ENCODE measurements around the gene SPATA20. TPM values are rescaled to one million over a fixed set of nuclear protein-coding genes. Genes with fewer than 3 reads are reported as not detected.

Gene SPATA20
- total and polyA plus RNA-seq, 2 donors (not counting 3 experiments of a cell fraction or from before 2014, with no cell fraction given) = 42.3 to 51.5 TPM

DNA sequence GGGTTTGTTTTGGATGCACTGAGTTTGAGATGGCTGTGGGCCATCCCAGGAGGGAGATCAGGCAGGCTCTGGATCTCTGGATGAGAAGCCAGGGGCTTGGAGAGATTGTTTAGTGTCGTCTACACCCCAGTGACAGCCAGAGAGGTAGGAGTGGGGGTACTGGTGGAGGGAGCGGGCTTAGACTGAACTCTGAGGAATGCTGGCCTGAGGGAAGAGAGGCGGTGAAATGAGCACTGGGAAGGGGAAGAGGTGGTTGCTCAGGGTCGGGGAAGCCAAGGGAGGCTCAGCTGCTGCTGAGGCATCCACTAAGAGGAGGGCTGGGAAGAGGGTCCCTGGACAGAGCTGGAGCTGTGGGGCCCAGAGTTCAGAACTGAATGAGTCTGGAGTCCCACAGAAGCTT is 37.1 kb downstream of the SPATA20 start:
- no peak overlapping the region for H3K4me2 ChIP-seq (ENCODE audit: insufficient read depth, low read length)
- intact Hi-C loops (cut with micrococcal nuclease) = no loop called here
- no peaks in the 10 kb centered on the region for H3K79me2 ChIP-seq (ENCODE audit: control insufficient read depth, insufficient read depth, low read length)
- no peaks in the 10 kb centered on the region for H3K9me3 ChIP-seq (replicated peaks; ENCODE audit: control insufficient read depth, insufficient read depth, low read length)
- no peaks in the 10 kb centered on the region for H3K4me1 ChIP-seq (ENCODE audit: control insufficient read depth, extremely low read depth, insufficient read depth, low read length)
- DNase-seq (ENCODE audit: low read depth, low spot score) = no peak
- no TSS peak for BruUV-seq (replicated peaks)
- no peak overlapping the region for H3K4me3 ChIP-seq (replicated peaks in 1 of 3; ENCODE audit: insufficient read depth in 1 of 3, low read depth in 1 of 3, low read length in 3 of 3)
- no peaks in the 10 kb centered on the region for H3K36me3 ChIP-seq (ENCODE audit: control insufficient read depth in 2 of 2, extremely low read depth in 1 of 2, insufficient read depth in 2 of 2, low read length in 2 of 2)
- H3K27ac ChIP-seq (ENCODE audit: insufficient read depth, low read depth, low read length) = no peak overlapping the region
- dilution Hi-C loops (cut with MboI; ENCODE audit: extremely low pct_ligation_motif_present, low sequenced_read_pairs) = no loop called here
- TF ChIP-seq, protein P1, sequence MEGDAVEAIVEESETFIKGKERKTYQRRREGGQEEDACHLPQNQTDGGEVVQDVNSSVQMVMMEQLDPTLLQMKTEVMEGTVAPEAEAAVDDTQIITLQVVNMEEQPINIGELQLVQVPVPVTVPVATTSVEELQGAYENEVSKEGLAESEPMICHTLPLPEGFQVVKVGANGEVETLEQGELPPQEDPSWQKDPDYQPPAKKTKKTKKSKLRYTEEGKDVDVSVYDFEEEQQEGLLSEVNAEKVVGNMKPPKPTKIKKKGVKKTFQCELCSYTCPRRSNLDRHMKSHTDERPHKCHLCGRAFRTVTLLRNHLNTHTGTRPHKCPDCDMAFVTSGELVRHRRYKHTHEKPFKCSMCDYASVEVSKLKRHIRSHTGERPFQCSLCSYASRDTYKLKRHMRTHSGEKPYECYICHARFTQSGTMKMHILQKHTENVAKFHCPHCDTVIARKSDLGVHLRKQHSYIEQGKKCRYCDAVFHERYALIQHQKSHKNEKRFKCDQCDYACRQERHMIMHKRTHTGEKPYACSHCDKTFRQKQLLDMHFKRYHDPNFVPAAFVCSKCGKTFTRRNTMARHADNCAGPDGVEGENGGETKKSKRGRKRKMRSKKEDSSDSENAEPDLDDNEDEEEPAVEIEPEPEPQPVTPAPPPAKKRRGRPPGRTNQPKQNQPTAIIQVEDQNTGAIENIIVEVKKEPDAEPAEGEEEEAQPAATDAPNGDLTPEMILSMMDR (IDR thresholded peaks at IDR 0.05; ENCODE audit: extremely low read depth in 1 of 2, insufficient read depth in 1 of 2, low read depth in 1 of 2, low read length in 2 of 2) = no peak
- no peak for TF ChIP-seq EZH2 (IDR thresholded peaks at IDR 0.05; ENCODE audit: borderline replicate concordance, low read depth, low read length, severe bottlenecking)
- TF ChIP-seq JUN (IDR thresholded peaks at IDR 0.05; ENCODE audit: borderline replicate concordance, insufficient read depth, insufficient read length, low read depth) = no peak
- TF ChIP-seq GATA2 (IDR thresholded peaks at IDR 0.05; ENCODE audit: insufficient read depth, insufficient read length, low read depth, low read length) = no peak
- no peak for TF ChIP-seq MYC (IDR thresholded peaks at IDR 0.05; ENCODE audit: low read depth, low read length)
- no peak for TF ChIP-seq FOS (IDR thresholded peaks at IDR 0.05; ENCODE audit: borderline replicate concordance, insufficient read depth, low read length)
- TF ChIP-seq, protein P2, sequence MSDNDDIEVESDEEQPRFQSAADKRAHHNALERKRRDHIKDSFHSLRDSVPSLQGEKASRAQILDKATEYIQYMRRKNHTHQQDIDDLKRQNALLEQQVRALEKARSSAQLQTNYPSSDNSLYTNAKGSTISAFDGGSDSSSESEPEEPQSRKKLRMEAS (IDR thresholded peaks at IDR 0.05; ENCODE audit: insufficient read depth, insufficient read length) = no peak
- TF ChIP-seq POLR2A (IDR thresholded peaks at IDR 0.05; ENCODE audit: low read depth, low read length) = no peak
- no peak for TF ChIP-seq POLR2AphosphoS5 (IDR thresholded peaks at IDR 0.05; ENCODE audit: insufficient read depth, low read depth, low read length)
- no peak overlapping the region for H2AFZ ChIP-seq (ENCODE audit: low read depth, low read length)
- no peak for FAIRE-seq
- POLR2A ChIA-PET = no interaction called here
- no peaks in the 10 kb centered on the region for H3K9me1 ChIP-seq (replicated peaks; ENCODE audit: control insufficient read depth, extremely low read depth, insufficient read depth, low read length)
- no peak overlapping the region for H3K9ac ChIP-seq (replicated peaks; ENCODE audit: extremely low read depth, insufficient read depth, low read length)
- no peaks in the 10 kb centered on the region for H4K20me1 ChIP-seq (replicated peaks; ENCODE audit: control insufficient read depth, extremely low read depth, insufficient read depth, low read length)
- H3K27me3 ChIP-seq (ENCODE audit: control insufficient read depth in 2 of 2, insufficient read depth in 2 of 2, low read length in 2 of 2) = peaks cover 0 to 6% of the 10 kb centered on the region in 2 experiments
- CTCF ChIA-PET = interaction anchor here (0.7 to 0.8 kb wide), 2 partner anchors 121 kb away, joined by 3 to 4 read pairs; no protein-coding TSS in a partner anchor

Data from endothelial cell of umbilical vein (primary cell).